HCT116 (cell line): ENCODE results near the gene BUB3. TPM values are rescaled to one million over a fixed set of nuclear protein-coding genes. Genes with fewer than 3 reads are reported as not detected.

ENCODE experiments used
- ATAC-seq: fragments of 200-7000 bp; cut with Tn5 transposase; 2 replicates; pipeline ENCODE4 v1.9.1; 2020; ENCODE audit warnings: mild to moderate bottlenecking, moderate library complexity
- BruUV-seq: library from RNA; stranded (reverse); fragments of 400-500 nt; replicated peaks from 2 replicates; lab custom pipeline; 2021; lab: Mats Ljungman, UMichigan
- CTCF ChIA-PET: fragments of 300-600 bp; sonication (Branson Sonifier 250); formaldehyde crosslinking; loops from one replicate; lab custom pipeline; 2021; ENCODE audit warnings: antibody characterized with exemption; lab: Charles Lee
- POLR2A ChIA-PET: fragments of 300-600, 350-600 bp; sonication (Branson Sonifier 250); formaldehyde crosslinking; loops from one replicate; lab custom pipeline; 2021; ENCODE audit warnings: antibody characterized with exemption; lab: Charles Lee
- RAD21 ChIA-PET, 2 experiments: fragments of 300-600 bp; sonication (Branson Sonifier 250); formaldehyde crosslinking; loops; one replicate each; lab custom pipeline; 2023; ENCODE audit warnings: low total read pairs in 2 of 2; ENCODE audit not compliant: uncharacterized antibody in 2 of 2, unreplicated experiment in 2 of 2, low non-redundant PET in 1 of 2; lab: Charles Lee
- DNase-seq: peaks from one replicate; pipeline ENCODE4 v3.0.0-alpha.2; 2010; ENCODE audit warnings: low read depth, low spot score
- H2AFZ ChIP-seq: fragments of 200-600 bp; shearing (Covaris generic), sonication (generic); 2 replicates; pipeline ENCODE4 v1.6.1; 2017; ENCODE audit warnings: low read depth, mixed run types, mixed read lengths, antibody characterized with exemption, low read length; ENCODE audit not compliant: poor library complexity, severe bottlenecking
- H3K27ac ChIP-seq: 2 replicates; pipeline ENCODE4 v1.5.1; 2012; ENCODE audit warnings: low read depth, low read length
- H3K27me3 ChIP-seq: fragments of 200-600 bp; sonication (generic); 2 replicates; pipeline ENCODE4 v1.6.1; 2016; ENCODE audit warnings: mixed run types, low read length, mixed read lengths; ENCODE audit not compliant: insufficient read depth
- H3K36me3 ChIP-seq, 2 experiments: fragments of 200-500 bp in 1 of 2; fragments of 200-600 bp in 1 of 2; sonication (Bioruptor generic) in 1 of 2; sonication (generic) in 1 of 2; 2 replicates each; pipeline versions ENCODE4 v1.5.1 to v1.6.1; 2014 to 2016; ENCODE audit warnings: low read length in 2 of 2, inconsistent platforms in 1 of 2, mixed read lengths in 1 of 2, mixed run types in 1 of 2; ENCODE audit not compliant: insufficient read depth in 2 of 2, control insufficient read depth in 1 of 2
- H3K4me1 ChIP-seq, 2 experiments: fragments of 200-600 bp in 1 of 2; sonication (generic) in 1 of 2; 2 replicates each; pipeline versions ENCODE4 v1.5.1 to v1.6.1; 2012 to 2017; ENCODE audit warnings: low read length in 2 of 2, inconsistent platforms in 1 of 2, mild to moderate bottlenecking in 1 of 2, mixed read lengths in 1 of 2, mixed run types in 1 of 2, moderate library complexity in 1 of 2; ENCODE audit not compliant: insufficient read depth in 2 of 2, control insufficient read depth in 1 of 2
- H3K4me2 ChIP-seq: fragments of 200-600 bp; sonication (generic); 2 replicates; pipeline ENCODE4 v1.6.1; 2017; ENCODE audit warnings: mixed run types, low read length, mixed read lengths
- H3K4me3 ChIP-seq, 2 experiments: fragments of 200-600 bp in 1 of 2; sonication (generic) in 1 of 2; replicated peaks in 1 of 2; 2 replicates each; pipeline ENCODE4 v1.5.1; 2011 to 2016; ENCODE audit warnings: low read length in 2 of 2, control low read depth in 1 of 2, low read depth in 1 of 2, mild to moderate bottlenecking in 1 of 2, mixed read lengths in 1 of 2, mixed run types in 1 of 2
- H3K79me2 ChIP-seq: fragments of 200-600 bp; sonication (generic); 2 replicates; pipeline ENCODE4 v1.6.1; 2017; ENCODE audit warnings: mild to moderate bottlenecking, mixed run types, low read length, moderate library complexity, mixed read lengths; ENCODE audit not compliant: insufficient read depth
- H3K9ac ChIP-seq: fragments of 200-600 bp; sonication (generic); 2 replicates; pipeline ENCODE4 v1.6.1; 2016; ENCODE audit warnings: low read length, mixed read lengths
- H3K9me2 ChIP-seq: fragments of 200-600 bp; sonication (generic), shearing (Covaris generic); 2 replicates; pipeline ENCODE4 v1.6.1; 2017; ENCODE audit warnings: mixed run types, mild to moderate bottlenecking, moderate library complexity; ENCODE audit not compliant: insufficient read depth
- H3K9me3 ChIP-seq, 2 experiments: fragments of 200-500 bp in 1 of 2; fragments of 200-600 bp in 1 of 2; sonication (Bioruptor generic) in 1 of 2; sonication (generic) in 1 of 2; 2 replicates each; pipeline ENCODE4 v1.6.1; 2014 to 2017; ENCODE audit warnings: low read length in 2 of 2, mixed read lengths in 2 of 2, inconsistent platforms in 1 of 2, low read depth in 1 of 2, mild to moderate bottlenecking in 1 of 2, mixed run types in 1 of 2, moderate library complexity in 1 of 2; ENCODE audit not compliant: control insufficient read depth in 1 of 2, insufficient read depth in 1 of 2
- H4K20me1 ChIP-seq: fragments of 200-600 bp; sonication (generic), shearing (Covaris generic); 2 replicates; pipeline ENCODE4 v1.6.1; 2017; ENCODE audit warnings: mixed run types, mild to moderate bottlenecking, moderate library complexity; ENCODE audit not compliant: insufficient read depth
- CBX3 ChIP-seq: IDR thresholded peaks from 2 replicates; pipeline ENCODE4 v1.6.1; 2012; ENCODE audit warnings: low read depth
- CEBPB ChIP-seq: IDR thresholded peaks from 2 replicates; pipeline ENCODE4 v1.6.1; 2012; ENCODE audit warnings: low read depth
- EGR1 ChIP-seq: IDR thresholded peaks from 2 replicates; pipeline ENCODE4 v1.6.1; 2012; ENCODE audit warnings: low read depth
- EZH2phosphoT487 ChIP-seq: fragments of 200-600 bp; IDR thresholded peaks from 2 replicates; pipeline ENCODE4 v1.6.1; 2018; ENCODE audit warnings: antibody characterized with exemption, borderline replicate concordance
- JUND ChIP-seq: IDR thresholded peaks from 2 replicates; pipeline ENCODE4 v1.6.1; 2012
- POLR2A ChIP-seq: IDR thresholded peaks from 2 replicates; pipeline ENCODE4 v1.7.0; 2011; ENCODE audit warnings: borderline replicate concordance; ENCODE audit not compliant: insufficient read depth, insufficient read length; ENCODE audit errors: extremely low read depth
- RAD21 ChIP-seq: IDR thresholded peaks from 2 replicates; pipeline ENCODE4 v1.6.1; 2012; ENCODE audit warnings: low read depth, mild to moderate bottlenecking
- SP1 ChIP-seq: IDR thresholded peaks from 2 replicates; pipeline ENCODE4 v1.6.1; 2012; ENCODE audit warnings: low read depth
- SRF ChIP-seq: IDR thresholded peaks from 2 replicates; pipeline ENCODE4 v1.6.1; 2012; ENCODE audit warnings: low read depth
- YY1 ChIP-seq: IDR thresholded peaks from 2 replicates; pipeline ENCODE4 v1.6.1; 2011; ENCODE audit warnings: low read length, low read depth, moderate library complexity, mild to moderate bottlenecking; ENCODE audit not compliant: insufficient replicate concordance; ENCODE audit errors: extremely low read depth
- ZBTB33 ChIP-seq: IDR thresholded peaks from 2 replicates; pipeline ENCODE4 v1.6.1; 2011; ENCODE audit warnings: mild to moderate bottlenecking, low read length, moderate library complexity; ENCODE audit not compliant: insufficient replicate concordance; ENCODE audit errors: extremely low read depth
- ZFX ChIP-seq: fragments of 450-650 bp; IDR thresholded peaks from 2 replicates; pipeline ENCODE4 v1.6.1; 2017
- intact Hi-C: fragments of 100-400 bp; cut with micrococcal nuclease; formaldehyde crosslinking; loops from 2 replicates; pipeline ENCODE4 v1.10.0; 2022
- total RNA-seq: library from RNA; stranded (reverse); gene quantifications from one replicate; pipeline ENCODE4 v1.2.1, GENCODE V29; 2021; ENCODE audit not compliant: unreplicated experiment
- TF ChIP-seq, protein P1 (sequence below): IDR thresholded peaks from 2 replicates; pipeline ENCODE4 v1.6.1; 2012; ENCODE audit warnings: low read depth
- TF ChIP-seq, protein P2 (sequence below), 3 experiments: fragments of 200-600 bp in 1 of 3; sonication (generic) in 1 of 3; IDR thresholded peaks in 2 of 3; conservative IDR thresholded peaks in 1 of 3; 2 replicates each; pipeline ENCODE4 v1.5.1; 2012 to 2017; ENCODE audit warnings: low read depth in 2 of 3, low read length in 2 of 3, antibody characterized with exemption in 1 of 3, borderline replicate concordance in 1 of 3, control low read depth in 1 of 3, mild to moderate bottlenecking in 1 of 3, mixed read lengths in 1 of 3, mixed run types in 1 of 3, moderate library complexity in 1 of 3; ENCODE audit not compliant: insufficient read depth in 1 of 3

The BUB3 gene
- total RNA-seq, 1 experiment from 2014 or later, result 271 TPM

DNA sequence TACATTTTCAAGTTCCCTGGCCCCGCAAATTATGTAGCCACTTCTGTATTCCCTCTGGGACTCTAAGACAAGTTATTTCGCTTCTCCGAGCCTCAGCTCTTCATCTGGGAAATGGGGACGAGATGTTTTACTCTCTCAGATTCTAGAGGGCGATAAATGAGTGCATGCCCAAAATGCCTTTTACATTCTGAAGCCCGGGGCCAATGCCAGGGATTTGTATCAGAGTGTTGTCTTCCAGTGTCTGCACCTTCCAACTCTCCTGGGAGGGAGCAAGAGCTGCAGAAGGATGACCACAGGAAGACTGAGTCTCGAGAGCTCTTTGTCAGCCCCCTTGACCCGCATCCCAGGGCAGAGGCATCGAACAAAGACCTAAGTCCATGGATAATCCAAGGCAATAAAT, 39.9 kb downstream of the BUB3 start (continued):
- TF ChIP-seq ZBTB33, result no peak
- TF ChIP-seq, protein P1, sequence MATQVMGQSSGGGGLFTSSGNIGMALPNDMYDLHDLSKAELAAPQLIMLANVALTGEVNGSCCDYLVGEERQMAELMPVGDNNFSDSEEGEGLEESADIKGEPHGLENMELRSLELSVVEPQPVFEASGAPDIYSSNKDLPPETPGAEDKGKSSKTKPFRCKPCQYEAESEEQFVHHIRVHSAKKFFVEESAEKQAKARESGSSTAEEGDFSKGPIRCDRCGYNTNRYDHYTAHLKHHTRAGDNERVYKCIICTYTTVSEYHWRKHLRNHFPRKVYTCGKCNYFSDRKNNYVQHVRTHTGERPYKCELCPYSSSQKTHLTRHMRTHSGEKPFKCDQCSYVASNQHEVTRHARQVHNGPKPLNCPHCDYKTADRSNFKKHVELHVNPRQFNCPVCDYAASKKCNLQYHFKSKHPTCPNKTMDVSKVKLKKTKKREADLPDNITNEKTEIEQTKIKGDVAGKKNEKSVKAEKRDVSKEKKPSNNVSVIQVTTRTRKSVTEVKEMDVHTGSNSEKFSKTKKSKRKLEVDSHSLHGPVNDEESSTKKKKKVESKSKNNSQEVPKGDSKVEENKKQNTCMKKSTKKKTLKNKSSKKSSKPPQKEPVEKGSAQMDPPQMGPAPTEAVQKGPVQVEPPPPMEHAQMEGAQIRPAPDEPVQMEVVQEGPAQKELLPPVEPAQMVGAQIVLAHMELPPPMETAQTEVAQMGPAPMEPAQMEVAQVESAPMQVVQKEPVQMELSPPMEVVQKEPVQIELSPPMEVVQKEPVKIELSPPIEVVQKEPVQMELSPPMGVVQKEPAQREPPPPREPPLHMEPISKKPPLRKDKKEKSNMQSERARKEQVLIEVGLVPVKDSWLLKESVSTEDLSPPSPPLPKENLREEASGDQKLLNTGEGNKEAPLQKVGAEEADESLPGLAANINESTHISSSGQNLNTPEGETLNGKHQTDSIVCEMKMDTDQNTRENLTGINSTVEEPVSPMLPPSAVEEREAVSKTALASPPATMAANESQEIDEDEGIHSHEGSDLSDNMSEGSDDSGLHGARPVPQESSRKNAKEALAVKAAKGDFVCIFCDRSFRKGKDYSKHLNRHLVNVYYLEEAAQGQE, result no peak
- TF ChIP-seq POLR2A, result no peak
- TF ChIP-seq CEBPB, result no peak

- no peak overlapping the region for H2AFZ ChIP-seq
- no TSS peak for BruUV-seq
- no peak for ATAC-seq
- H3K79me2 ChIP-seq, result no peaks in the 10 kb centered on the region
- CTCF ChIA-PET, result interaction anchor here (1.1 kb wide), 1 partner anchor 13 kb away, joined by 3 read pairs; no protein-coding TSS in a partner anchor
- TF ChIP-seq SP1 (no peak), EGR1 (no peak), CEBPB (no peak), CBX3 (no peak), YY1 (no peak), JUND (no peak), ZBTB33 (no peak), POLR2A (no peak), ZFX (no peak), SRF (no peak), RAD21 (no peak), EZH2phosphoT487 (no peak)
- TF ChIP-seq, protein P2, sequence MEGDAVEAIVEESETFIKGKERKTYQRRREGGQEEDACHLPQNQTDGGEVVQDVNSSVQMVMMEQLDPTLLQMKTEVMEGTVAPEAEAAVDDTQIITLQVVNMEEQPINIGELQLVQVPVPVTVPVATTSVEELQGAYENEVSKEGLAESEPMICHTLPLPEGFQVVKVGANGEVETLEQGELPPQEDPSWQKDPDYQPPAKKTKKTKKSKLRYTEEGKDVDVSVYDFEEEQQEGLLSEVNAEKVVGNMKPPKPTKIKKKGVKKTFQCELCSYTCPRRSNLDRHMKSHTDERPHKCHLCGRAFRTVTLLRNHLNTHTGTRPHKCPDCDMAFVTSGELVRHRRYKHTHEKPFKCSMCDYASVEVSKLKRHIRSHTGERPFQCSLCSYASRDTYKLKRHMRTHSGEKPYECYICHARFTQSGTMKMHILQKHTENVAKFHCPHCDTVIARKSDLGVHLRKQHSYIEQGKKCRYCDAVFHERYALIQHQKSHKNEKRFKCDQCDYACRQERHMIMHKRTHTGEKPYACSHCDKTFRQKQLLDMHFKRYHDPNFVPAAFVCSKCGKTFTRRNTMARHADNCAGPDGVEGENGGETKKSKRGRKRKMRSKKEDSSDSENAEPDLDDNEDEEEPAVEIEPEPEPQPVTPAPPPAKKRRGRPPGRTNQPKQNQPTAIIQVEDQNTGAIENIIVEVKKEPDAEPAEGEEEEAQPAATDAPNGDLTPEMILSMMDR (IDR thresholded peaks at IDR 0.05 in 2 of 3, conservative IDR thresholded peaks at IDR 0.05 in 1 of 3; ENCODE audit: borderline replicate concordance in 1 of 3, insufficient read depth in 1 of 3, low read depth in 2 of 3, low read length in 2 of 3), result no peak
- TF ChIP-seq, all 23 proteins: peak for 0
- no peak for DNase-seq
- H3K4me1 ChIP-seq, result no peaks in the 10 kb centered on the region
- H4K20me1 ChIP-seq, result no peaks in the 10 kb centered on the region
- no peak overlapping the region for H3K9ac ChIP-seq
- H3K27me3 ChIP-seq, result no peaks in the 10 kb centered on the region
- POLR2A ChIA-PET, result no interaction called here
- no peak overlapping the region for H3K4me3 ChIP-seq
- RAD21 ChIA-PET, result no interaction called here
- no peaks in the 10 kb centered on the region for H3K9me3 ChIP-seq
- intact Hi-C loops, result no loop called here
- no peak overlapping the region for H3K4me2 ChIP-seq
- no peak overlapping the region for H3K27ac ChIP-seq
- H3K9me2 ChIP-seq, result no peaks in the 10 kb centered on the region
- H3K36me3 ChIP-seq, result no peaks in the 10 kb centered on the region
Observed at GRCh38 chr10:123200531-123200930, 46.3 kb downstream of the BUB3 start.
